CD14-positive monocyte (primary cell): ENCODE results near the gene EPS15. TPM values are rescaled to one million over a fixed set of nuclear protein-coding genes. Genes with fewer than 3 reads are reported as not detected.

ENCODE experiments used
- DNase-seq, 3 donors: peaks; one replicate each; pipeline ENCODE4 v3.0.0-alpha.2; 2011 to 2022
- H2AFZ ChIP-seq: 2 replicates; pipeline ENCODE4 v1.6.0; 2012; ENCODE audit warnings: mild to moderate bottlenecking, low read depth, low read length, inconsistent platforms; ENCODE audit not compliant: insufficient read depth, poor library complexity, severe bottlenecking
- H3K27ac ChIP-seq, 2 donors: 1 replicate in 1 of 2; 2 replicates in 1 of 2; pipeline ENCODE4 v1.5.1; 2012 to 2013; ENCODE audit warnings: low read length in 2 of 2, control low read depth in 1 of 2, inconsistent platforms in 1 of 2, low read depth in 1 of 2, mild to moderate bottlenecking in 1 of 2
- H3K27me3 ChIP-seq, 2 donors: one replicate each; pipeline versions ENCODE4 v1.6.0 to v1.6.1; 2011 to 2013; ENCODE audit warnings: low read length in 2 of 2; ENCODE audit not compliant: control insufficient read depth in 2 of 2, insufficient read depth in 2 of 2
- H3K36me3 ChIP-seq, 2 donors: replicated peaks in 1 of 2; 1 replicate in 1 of 2; 2 replicates in 1 of 2; pipeline versions ENCODE4 v1.5.1 to v1.6.1; 2012 to 2013; ENCODE audit warnings: low read length in 2 of 2, control low read depth in 1 of 2, inconsistent platforms in 1 of 2, mild to moderate bottlenecking in 1 of 2; ENCODE audit not compliant: insufficient read depth in 2 of 2, control insufficient read depth in 1 of 2
- H3K4me1 ChIP-seq, 2 donors: 1 replicate in 1 of 2; 2 replicates in 1 of 2; pipeline versions ENCODE4 v1.5.1 to v1.6.1; 2012 to 2013; ENCODE audit warnings: low read length in 2 of 2, control low read depth in 1 of 2, inconsistent platforms in 1 of 2, mild to moderate bottlenecking in 1 of 2, moderate library complexity in 1 of 2; ENCODE audit not compliant: insufficient read depth in 2 of 2, control insufficient read depth in 1 of 2
- H3K4me2 ChIP-seq: replicated peaks from 2 replicates; pipeline ENCODE3; 2012; ENCODE audit warnings: low read length, moderate library complexity, mild to moderate bottlenecking; ENCODE audit not compliant: poor library complexity, severe bottlenecking; ENCODE audit errors: extremely low read depth
- H3K4me3 ChIP-seq, 3 experiments: fragments of 200-600 bp in 1 of 3; sonication (generic) in 1 of 3; replicated peaks in 1 of 3; 1 replicate in 2 of 3; 2 replicates in 1 of 3; pipeline ENCODE4 v1.5.1; 2011 to 2013; ENCODE audit warnings: low read length in 3 of 3, mild to moderate bottlenecking in 3 of 3, control low read depth in 2 of 3, low read depth in 2 of 3, inconsistent platforms in 1 of 3, moderate library complexity in 1 of 3
- H3K79me2 ChIP-seq: 2 replicates; pipeline ENCODE4 v1.6.0; 2012; ENCODE audit warnings: mild to moderate bottlenecking, control low read depth, inconsistent platforms, low read length, moderate library complexity; ENCODE audit not compliant: insufficient read depth
- H3K9ac ChIP-seq: 2 replicates; pipeline ENCODE4 v1.6.0; 2017; ENCODE audit warnings: low read length, mild to moderate bottlenecking; ENCODE audit not compliant: insufficient read depth, poor library complexity, severe bottlenecking
- H3K9me3 ChIP-seq, 2 donors: replicated peaks in 1 of 2; 1 replicate in 1 of 2; 2 replicates in 1 of 2; pipeline versions ENCODE4 v1.5.1 to v1.6.1; 2012 to 2013; ENCODE audit warnings: low read length in 2 of 2, control low read depth in 1 of 2; ENCODE audit not compliant: control insufficient read depth in 1 of 2, insufficient read depth in 1 of 2
- H4K20me1 ChIP-seq: 2 replicates; pipeline ENCODE4 v1.6.0; 2012; ENCODE audit warnings: mild to moderate bottlenecking, low read length, control low read depth, moderate library complexity; ENCODE audit not compliant: insufficient read depth
- H3K27ac Mint-ChIP-seq, 7 donors: one replicate each; pipeline ENCODE4 v1.8.0; 2020; ENCODE audit warnings: mild to moderate bottlenecking in 7 of 7, mixed read lengths in 7 of 7, moderate library complexity in 6 of 7, inconsistent platforms in 2 of 7
- H3K27me3 Mint-ChIP-seq, 3 donors: one replicate each; pipeline ENCODE4 v1.8.0; 2021 to 2022; ENCODE audit warnings: low read depth in 3 of 3, mild to moderate bottlenecking in 3 of 3, mixed read lengths in 3 of 3, moderate library complexity in 3 of 3, inconsistent platforms in 1 of 3
- H3K36me3 Mint-ChIP-seq, 2 donors: one replicate each; pipeline ENCODE4 v1.8.0; 2020; ENCODE audit warnings: mixed read lengths in 2 of 2, inconsistent platforms in 1 of 2, mild to moderate bottlenecking in 1 of 2
- H3K4me1 Mint-ChIP-seq: one replicate; pipeline ENCODE4 v1.8.0; 2020; ENCODE audit warnings: mild to moderate bottlenecking, mixed read lengths
- H3K4me3 Mint-ChIP-seq, 2 donors: one replicate each; pipeline ENCODE4 v1.8.0; 2020; ENCODE audit warnings: mild to moderate bottlenecking in 2 of 2, mixed read lengths in 2 of 2, moderate library complexity in 1 of 2
- H3K9me3 Mint-ChIP-seq, 7 donors: one replicate each; pipeline ENCODE4 v1.8.0; 2020 to 2022; ENCODE audit warnings: mixed read lengths in 7 of 7, mild to moderate bottlenecking in 6 of 7, moderate library complexity in 6 of 7, inconsistent platforms in 2 of 7
- CTCF ChIP-seq: fragments of 200-600 bp; IDR thresholded peaks from one replicate; pipeline ENCODE4 v1.8.0; 2022; ENCODE audit warnings: antibody characterized with exemption, mild to moderate bottlenecking
- WGBS: methylation state at CpG from one replicate; pipeline ENCODE4 v1.1.5; 2013; ENCODE audit warnings: missing lambda C conversion rate; ENCODE audit not compliant: insufficient coverage; 5-methylcytosine and 5-hydroxymethylcytosine counted together
- intact Hi-C, 2 donors: fragments of 100-400 bp; cut with micrococcal nuclease; formaldehyde crosslinking; loops; one replicate each; pipeline versions ENCODE4 v1.15.0 to v1.15.1; 2023
- polyA plus RNA-seq, 3 donors: library from polyadenylated mRNA; depleted of rRNA in 1 of 3; unstranded in 2 of 3; stranded (reverse) in 1 of 3; fragments of 300-500 nt in 2 of 3; fragments of >200 nt in 1 of 3; fragmentation: Illumina TruSeq in 2 of 3; gene quantifications; 1 replicate in 2 of 3; 2 replicates in 1 of 3; pipeline ENCODE4 v1.2.3, GENCODE V29; 2012 to 2021

The EPS15 gene
- polyA plus RNA-seq, 3 donors = 26.7 to 53.6 (median 36.4) TPM

GRCh38 chr1:51342591-51343206, 176.4 kb downstream of the EPS15 start:
- H4K20me1 ChIP-seq = no peaks in the 10 kb centered on the region
- DNase-seq = no peak
- intact Hi-C loops = no loop called here
- no peaks in the 10 kb centered on the region for H3K4me1 ChIP-seq
- H3K36me3 ChIP-seq = no peaks in the 10 kb centered on the region
- no peak overlapping the region for H3K9ac ChIP-seq
- Mint-ChIP-seq H3K27me3 (peaks cover 34 to 51% (median 38%) of the 10 kb centered on the region in 3 donors), H3K36me3 (peaks cover 0 to 2% of the 10 kb centered on the region in 2 donors), H3K27ac (peak overlapping the region in 1 of 7 donors; percentile 30), H3K4me1 (no peaks in the 10 kb centered on the region), H3K4me3 (no peak overlapping the region), H3K9me3 (peaks cover 0 to 4% (median 0%) of the 10 kb centered on the region in 7 donors)
- H3K27me3 ChIP-seq = peaks cover 32 to 42% of the 10 kb centered on the region in 2 donors
- H3K79me2 ChIP-seq = no peaks in the 10 kb centered on the region
- no peaks in the 10 kb centered on the region for H3K9me3 ChIP-seq
- TF ChIP-seq CTCF = no peak
- WGBS = 95% methylated on average over 6 of the region's 9 CpGs
- H3K4me2 ChIP-seq = no peak overlapping the region
- no peak overlapping the region for H3K27ac ChIP-seq
- H3K4me3 ChIP-seq = no peak overlapping the region
- no peak overlapping the region for H2AFZ ChIP-seq

DNA sequence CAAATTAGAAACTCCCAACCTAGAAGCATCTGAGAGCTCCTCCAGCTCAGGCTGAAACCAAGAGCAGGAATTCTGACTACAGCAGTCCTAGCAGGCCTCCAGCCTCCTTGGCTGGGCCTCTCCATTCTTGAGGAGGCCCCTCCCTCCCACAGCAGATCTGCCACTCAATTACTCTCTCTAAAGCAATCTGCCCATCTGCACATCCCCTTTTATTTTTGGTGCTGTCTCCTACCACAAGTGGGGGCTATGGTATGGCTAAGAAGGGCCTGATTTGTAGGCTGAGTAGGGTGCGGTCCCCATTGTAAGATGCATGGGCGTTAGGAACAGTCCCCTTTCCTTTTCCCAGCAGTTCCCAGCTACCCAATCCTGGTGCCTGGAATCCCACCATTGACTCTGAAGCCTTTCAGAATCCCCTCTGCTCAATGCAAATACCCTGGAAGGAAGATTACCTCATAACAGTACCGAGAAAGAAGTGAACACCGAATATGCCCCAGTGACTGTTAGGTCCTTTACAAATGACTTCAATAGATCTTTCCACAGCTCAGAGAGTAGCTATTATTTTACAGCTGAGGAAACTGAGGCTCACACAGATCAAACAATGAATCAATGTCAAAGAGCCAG, 177.1 kb downstream of the EPS15 start:
- H3K4me1 ChIP-seq = no peaks in the 10 kb centered on the region
- Mint-ChIP-seq H3K4me1 (no peaks in the 10 kb centered on the region), H3K36me3 (peaks cover 0 to 2% of the 10 kb centered on the region in 2 donors), H3K4me3 (no peak overlapping the region), H3K27ac (no peak overlapping the region), H3K9me3 (peaks cover 0 to 4% (median 2%) of the 10 kb centered on the region in 7 donors), H3K27me3 (peaks cover 31 to 49% (median 38%) of the 10 kb centered on the region in 3 donors)
- no peaks in the 10 kb centered on the region for H3K79me2 ChIP-seq
- intact Hi-C loops = no loop called here
- no peaks in the 10 kb centered on the region for H4K20me1 ChIP-seq
- TF ChIP-seq CTCF = no peak
- H3K4me2 ChIP-seq = no peak overlapping the region
- H3K4me3 ChIP-seq = no peak overlapping the region
- no peaks in the 10 kb centered on the region for H3K36me3 ChIP-seq
- WGBS = 79% methylated on average over 2 of the region's 4 CpGs
- H3K27ac ChIP-seq = no peak overlapping the region
- no peaks in the 10 kb centered on the region for H3K9me3 ChIP-seq
- no peak overlapping the region for H2AFZ ChIP-seq
- no peak for DNase-seq
- peaks cover 32 to 39% of the 10 kb centered on the region in 2 donors for H3K27me3 ChIP-seq
- no peak overlapping the region for H3K9ac ChIP-seq
